ENCODE measurements around the gene DMAP1. TPM values are rescaled to one million over a fixed set of nuclear protein-coding genes. Genes with fewer than 3 reads are reported as not detected.
A peak's percentile ranks its signal among the peaks of the same experiment; 100 is the strongest.

The DMAP1 gene, protein sequence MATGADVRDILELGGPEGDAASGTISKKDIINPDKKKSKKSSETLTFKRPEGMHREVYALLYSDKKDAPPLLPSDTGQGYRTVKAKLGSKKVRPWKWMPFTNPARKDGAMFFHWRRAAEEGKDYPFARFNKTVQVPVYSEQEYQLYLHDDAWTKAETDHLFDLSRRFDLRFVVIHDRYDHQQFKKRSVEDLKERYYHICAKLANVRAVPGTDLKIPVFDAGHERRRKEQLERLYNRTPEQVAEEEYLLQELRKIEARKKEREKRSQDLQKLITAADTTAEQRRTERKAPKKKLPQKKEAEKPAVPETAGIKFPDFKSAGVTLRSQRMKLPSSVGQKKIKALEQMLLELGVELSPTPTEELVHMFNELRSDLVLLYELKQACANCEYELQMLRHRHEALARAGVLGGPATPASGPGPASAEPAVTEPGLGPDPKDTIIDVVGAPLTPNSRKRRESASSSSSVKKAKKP
- total RNA-seq, result 17.2 and 23.6 TPM in 2 replicates
- polyA plus RNA-seq, result 21.1 and 26.8 TPM in 2 replicates
- polyA plus RNA-seq (2012), result 26.5 and 29.2 TPM in 2 replicates
- polyA minus RNA-seq (ENCODE audit: low replicate concordance), result 54.5 and 79.4 TPM in 2 replicates

DNA sequence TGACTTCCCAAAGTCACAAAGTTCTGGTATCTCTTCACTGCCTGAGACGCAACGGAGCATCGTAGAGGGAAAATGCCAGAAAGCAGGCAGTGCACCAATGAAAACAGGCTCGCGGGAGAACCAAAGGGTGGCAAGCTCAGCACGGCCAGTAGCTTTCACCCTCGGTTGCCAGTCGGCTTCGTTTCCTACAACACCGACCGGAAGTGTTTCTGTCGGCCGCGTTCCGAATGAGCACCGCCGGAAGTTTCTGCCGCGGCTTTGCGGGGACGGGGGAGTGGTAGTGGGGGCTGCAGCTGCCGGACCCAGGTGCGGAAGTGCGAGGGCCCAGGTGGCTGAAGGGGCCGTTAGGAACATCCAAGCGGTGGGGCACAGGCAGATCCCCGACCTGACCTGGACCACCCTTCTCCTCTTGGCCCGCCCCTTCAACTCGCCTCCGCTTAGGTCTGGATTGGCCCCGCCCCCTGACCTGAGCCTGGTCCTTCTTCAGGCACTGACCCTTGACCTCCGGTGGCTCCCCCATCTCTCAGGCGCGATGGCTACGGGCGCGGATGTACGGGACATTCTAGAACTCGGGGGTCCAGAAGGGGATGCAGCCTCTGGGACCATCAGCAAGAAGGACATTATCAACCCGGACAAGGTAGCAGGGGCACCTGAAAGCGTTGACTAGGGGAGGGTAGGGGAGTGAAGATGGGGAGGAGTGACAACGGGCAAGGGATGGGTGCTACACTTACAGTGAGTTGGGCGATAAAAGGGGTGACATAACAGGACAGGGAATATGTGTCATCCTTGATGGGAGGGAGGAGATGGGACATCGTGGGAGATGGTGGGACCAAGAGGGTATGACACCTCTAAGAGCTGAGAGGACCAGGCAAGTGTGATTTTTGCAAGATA lies at the start of gene DMAP1:
TSS of gene DMAP1 (plus strand) at position 250 of the 891 bp plus-strand sequence. CDS start at position 533, 283 bp downstream.
- no peaks in the 10 kb centered on the region for H3K27me3 ChIP-seq (ENCODE audit: control insufficient read depth, insufficient read depth, low read length)
- H3K9ac ChIP-seq (ENCODE audit: insufficient read depth, low read length), result peak within 1 kb of the TSS; percentile 58
- H4K20me1 ChIP-seq (ENCODE audit: control insufficient read depth, extremely low read depth, insufficient read depth, low read length), result no peaks in the 10 kb centered on the region
- DNase-seq (ENCODE audit: low read depth in 2 of 2), result peak; percentile 80 to 86
- H3K27ac ChIP-seq (ENCODE audit: insufficient read depth, low read length), result peak within 1 kb of the TSS; percentile 33
- peak within 1 kb of the TSS; percentile 90 for H3K4me2 ChIP-seq (ENCODE audit: extremely low read depth, insufficient read depth, low read length)
- H3K79me2 ChIP-seq (ENCODE audit: control insufficient read depth, insufficient read depth, low read length), result peaks cover 7% of the 10 kb centered on the region
- H3K9me3 ChIP-seq (ENCODE audit: control insufficient read depth, insufficient read depth, low read depth, low read length), result no peaks in the 10 kb centered on the region
- TF ChIP-seq, protein P1, sequence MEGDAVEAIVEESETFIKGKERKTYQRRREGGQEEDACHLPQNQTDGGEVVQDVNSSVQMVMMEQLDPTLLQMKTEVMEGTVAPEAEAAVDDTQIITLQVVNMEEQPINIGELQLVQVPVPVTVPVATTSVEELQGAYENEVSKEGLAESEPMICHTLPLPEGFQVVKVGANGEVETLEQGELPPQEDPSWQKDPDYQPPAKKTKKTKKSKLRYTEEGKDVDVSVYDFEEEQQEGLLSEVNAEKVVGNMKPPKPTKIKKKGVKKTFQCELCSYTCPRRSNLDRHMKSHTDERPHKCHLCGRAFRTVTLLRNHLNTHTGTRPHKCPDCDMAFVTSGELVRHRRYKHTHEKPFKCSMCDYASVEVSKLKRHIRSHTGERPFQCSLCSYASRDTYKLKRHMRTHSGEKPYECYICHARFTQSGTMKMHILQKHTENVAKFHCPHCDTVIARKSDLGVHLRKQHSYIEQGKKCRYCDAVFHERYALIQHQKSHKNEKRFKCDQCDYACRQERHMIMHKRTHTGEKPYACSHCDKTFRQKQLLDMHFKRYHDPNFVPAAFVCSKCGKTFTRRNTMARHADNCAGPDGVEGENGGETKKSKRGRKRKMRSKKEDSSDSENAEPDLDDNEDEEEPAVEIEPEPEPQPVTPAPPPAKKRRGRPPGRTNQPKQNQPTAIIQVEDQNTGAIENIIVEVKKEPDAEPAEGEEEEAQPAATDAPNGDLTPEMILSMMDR (conservative IDR thresholded peaks at IDR 0.05 in 1 of 2, IDR thresholded peaks at IDR 0.05 in 1 of 2; ENCODE audit: low read depth in 1 of 2, low read length in 2 of 2), result peak in 1 of 2 donors; percentile 20
- TF ChIP-seq EZH2 (IDR thresholded peaks at IDR 0.05; ENCODE audit: low read length, missing control alignments), result no peak
- peak within 1 kb of the TSS; percentile 83 to 98 (median 95) for H3K4me3 ChIP-seq (replicated peaks in 1 of 4; ENCODE audit: control extremely low read depth in 1 of 4, insufficient read depth in 1 of 4, low read depth in 3 of 4, low read length in 4 of 4)
- H2AFZ ChIP-seq (ENCODE audit: low read length), result peak within 1 kb of the TSS; percentile 89
- peaks cover 2% of the 10 kb centered on the region for H3K4me1 ChIP-seq (ENCODE audit: control insufficient read depth, extremely low read depth, insufficient read depth, low read length)
- H3K36me3 ChIP-seq (ENCODE audit: control insufficient read depth, insufficient read depth, low read length), result peaks cover 14% of the 10 kb centered on the region

DNA sequence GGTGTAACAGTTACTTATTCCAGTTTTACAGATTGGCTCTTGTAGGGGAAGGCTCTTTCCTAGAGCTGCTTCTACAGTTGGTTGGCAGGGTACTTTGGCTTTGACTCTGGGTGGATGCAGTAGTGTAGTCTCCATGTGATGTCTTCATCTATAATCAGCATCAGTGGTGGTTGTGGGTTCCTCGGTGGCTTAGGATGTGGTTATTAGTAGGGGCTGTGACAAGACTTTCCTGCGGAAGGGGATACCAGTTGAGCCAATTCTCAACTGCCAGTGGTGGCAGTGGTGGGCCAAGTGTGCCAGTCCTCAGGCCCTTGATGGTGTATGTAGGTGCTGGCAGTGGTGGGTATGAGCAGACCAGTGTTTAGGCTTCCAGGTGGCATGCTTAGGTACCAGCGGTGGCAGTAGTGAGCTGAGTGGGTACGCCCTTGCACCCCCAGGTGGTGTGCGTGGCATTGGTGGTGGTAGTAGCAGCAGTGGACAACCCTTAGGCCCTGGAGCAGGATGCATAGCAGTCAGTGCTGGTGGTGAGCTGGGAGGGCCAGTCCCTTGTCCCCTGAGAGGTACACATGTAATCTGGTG lies 44.7 kb upstream of the DMAP1 start:
- DNase-seq (ENCODE audit: low read depth in 2 of 2), result no peak
- Histone ChIP-seq H3K27me3 (ENCODE audit: control insufficient read depth, insufficient read depth, low read length) (no peaks in the 10 kb centered on the region), H3K36me3 (ENCODE audit: control insufficient read depth, insufficient read depth, low read length) (no peaks in the 10 kb centered on the region), H3K27ac (ENCODE audit: insufficient read depth, low read length) (no peak overlapping the region), H3K4me3 (replicated peaks in 1 of 4; ENCODE audit: control extremely low read depth in 1 of 4, insufficient read depth in 1 of 4, low read depth in 3 of 4, low read length in 4 of 4) (no peak overlapping the region), H3K4me1 (ENCODE audit: control insufficient read depth, extremely low read depth, insufficient read depth, low read length) (no peaks in the 10 kb centered on the region), H3K9me3 (ENCODE audit: control insufficient read depth, insufficient read depth, low read depth, low read length) (no peaks in the 10 kb centered on the region), H4K20me1 (ENCODE audit: control insufficient read depth, extremely low read depth, insufficient read depth, low read length) (no peaks in the 10 kb centered on the region), H3K4me2 (ENCODE audit: extremely low read depth, insufficient read depth, low read length) (no peak overlapping the region), H3K79me2 (ENCODE audit: control insufficient read depth, insufficient read depth, low read length) (no peaks in the 10 kb centered on the region), H2AFZ (ENCODE audit: low read length) (no peak overlapping the region), H3K9ac (ENCODE audit: insufficient read depth, low read length) (no peak overlapping the region)
- TF ChIP-seq, protein P1 (conservative IDR thresholded peaks at IDR 0.05 in 1 of 2, IDR thresholded peaks at IDR 0.05 in 1 of 2; ENCODE audit: low read depth in 1 of 2, low read length in 2 of 2), result no peak
- no peak for TF ChIP-seq EZH2 (IDR thresholded peaks at IDR 0.05; ENCODE audit: low read length, missing control alignments)

All from fibroblast of lung (primary cell).